DND-41 (cell line): ENCODE data around the gene ADCK2.
"Not testable (repeated sequence)": the region's sequence is repeated elsewhere in the genome, so short reads cannot be mapped to it uniquely, and the experiment has no call there.

Experiments
- ATAC-seq: fragments of 200-7000 bp; cut with Tn5 transposase; 3 replicates; pipeline ENCODE4 v1.9.1; 2021; ENCODE audit warnings: low read depth; ENCODE audit not compliant: insufficient read depth
- DNase-seq: peaks from one replicate; pipeline ENCODE4 v3.0.0-alpha.2; 2020
- H2AFZ ChIP-seq: 2 replicates; pipeline ENCODE4 v1.6.0; 2012; ENCODE audit warnings: low read depth, low read length
- H3K27ac ChIP-seq: 2 replicates; pipeline ENCODE4 v1.5.1; 2012; ENCODE audit warnings: low read length, inconsistent platforms
- H3K27me3 ChIP-seq: fragments of 200-600 bp; sonication (generic); 2 replicates; pipeline ENCODE4 v1.6.0; 2012; ENCODE audit warnings: low read length, mild to moderate bottlenecking, inconsistent platforms; ENCODE audit not compliant: insufficient read depth, poor library complexity
- H3K36me3 ChIP-seq: 2 replicates; pipeline ENCODE4 v1.5.1; 2012; ENCODE audit warnings: low read length, inconsistent platforms; ENCODE audit not compliant: insufficient read depth
- H3K4me1 ChIP-seq: 2 replicates; pipeline ENCODE4 v1.5.1; 2012; ENCODE audit warnings: mild to moderate bottlenecking, low read length; ENCODE audit not compliant: insufficient read depth
- H3K4me2 ChIP-seq: 2 replicates; pipeline ENCODE4 v1.6.0; 2012; ENCODE audit warnings: mild to moderate bottlenecking, moderate library complexity, low read length, inconsistent platforms; ENCODE audit not compliant: insufficient read depth
- H3K4me3 ChIP-seq, 2 experiments: fragments of 200-600 bp in 1 of 2; shearing (Covaris generic) in 1 of 2; 2 replicates each; pipeline ENCODE4 v1.5.1; 2012 to 2016; ENCODE audit warnings: inconsistent platforms in 2 of 2, low read length in 2 of 2, mild to moderate bottlenecking in 2 of 2, low read depth in 1 of 2, moderate library complexity in 1 of 2
- H3K79me2 ChIP-seq: 2 replicates; pipeline ENCODE4 v1.6.0; 2012; ENCODE audit warnings: low read length, inconsistent platforms; ENCODE audit not compliant: insufficient read depth
- H3K9ac ChIP-seq: 2 replicates; pipeline ENCODE4 v1.6.0; 2012; ENCODE audit warnings: low read depth, mild to moderate bottlenecking, inconsistent platforms, low read length, moderate library complexity
- H3K9me3 ChIP-seq: 2 replicates; pipeline ENCODE4 v1.5.1; 2012; ENCODE audit warnings: low read length, moderate library complexity, mild to moderate bottlenecking, inconsistent platforms; ENCODE audit not compliant: insufficient read depth, severe bottlenecking
- H4K20me1 ChIP-seq: 2 replicates; pipeline ENCODE4 v1.6.0; 2012; ENCODE audit warnings: low read length; ENCODE audit not compliant: insufficient read depth
- EZH2 ChIP-seq: IDR thresholded peaks from 3 replicates; pipeline ENCODE4 v1.6.1; 2012; ENCODE audit warnings: borderline replicate concordance, low read depth, mild to moderate bottlenecking, moderate library complexity, low read length, inconsistent platforms; ENCODE audit not compliant: severe bottlenecking
- TF ChIP-seq, protein P1 (sequence below): IDR thresholded peaks from 2 replicates; pipeline ENCODE4 v1.5.1; 2012; ENCODE audit warnings: borderline replicate concordance, low read length, moderate library complexity, mild to moderate bottlenecking; ENCODE audit not compliant: poor library complexity, severe bottlenecking; ENCODE audit errors: extremely low read depth

Gene ADCK2, protein sequence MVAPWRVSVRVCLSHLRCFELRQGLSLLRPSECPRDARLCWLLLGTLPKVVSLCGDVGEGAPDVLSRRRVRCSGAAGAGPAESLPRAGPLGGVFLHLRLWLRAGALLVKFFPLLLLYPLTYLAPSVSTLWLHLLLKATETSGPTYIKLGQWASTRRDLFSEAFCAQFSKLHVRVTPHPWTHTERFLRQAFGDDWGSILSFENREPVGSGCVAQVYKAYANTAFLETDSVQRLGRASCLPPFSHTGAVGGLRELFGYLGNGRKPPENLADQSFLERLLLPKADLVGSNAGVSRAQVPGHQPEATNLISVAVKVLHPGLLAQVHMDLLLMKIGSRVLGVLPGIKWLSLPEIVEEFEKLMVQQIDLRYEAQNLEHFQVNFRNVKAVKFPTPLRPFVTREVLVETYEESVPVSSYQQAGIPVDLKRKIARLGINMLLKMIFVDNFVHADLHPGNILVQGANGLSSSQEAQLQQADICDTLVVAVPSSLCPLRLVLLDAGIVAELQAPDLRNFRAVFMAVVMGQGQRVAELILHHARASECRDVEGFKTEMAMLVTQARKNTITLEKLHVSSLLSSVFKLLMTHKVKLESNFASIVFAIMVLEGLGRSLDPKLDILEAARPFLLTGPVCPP

DNA sequence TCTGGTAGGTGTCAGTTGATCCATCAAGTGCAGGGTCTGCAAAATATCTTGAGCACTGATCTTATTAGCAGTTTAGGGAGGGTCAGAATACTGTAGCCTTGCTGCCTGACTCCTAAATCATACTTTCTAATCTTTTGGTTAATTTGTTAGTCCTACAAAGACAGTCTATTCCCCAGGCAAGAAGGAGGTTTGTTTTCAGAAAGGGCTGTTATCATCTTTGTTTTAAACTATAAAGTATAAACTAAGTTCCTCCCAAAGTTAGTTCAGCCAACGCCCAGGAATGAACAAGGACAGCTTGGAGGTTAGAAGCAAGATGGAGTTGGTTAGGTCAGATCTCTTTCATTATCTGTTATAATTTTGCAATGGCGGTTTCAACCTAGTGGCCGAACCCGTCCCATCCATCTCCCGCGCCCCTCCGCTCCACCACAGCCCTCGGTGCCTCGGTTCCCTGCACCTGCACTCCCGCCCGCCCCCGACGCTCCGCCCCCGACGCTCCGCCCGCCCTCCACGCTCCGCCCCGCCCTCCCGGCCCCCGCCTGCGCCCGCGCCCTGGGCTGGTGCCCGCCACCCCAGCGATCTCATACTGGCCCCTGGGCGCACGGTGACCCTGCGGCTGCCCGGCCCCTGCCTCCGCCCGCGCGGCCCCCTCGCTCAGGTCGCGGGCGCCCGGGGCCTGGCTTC is at the start of gene ADCK2:
ADCK2 (plus strand) TSS at position 564 of the 681 bp plus-strand sequence. CDS start 386 bp downstream, outside the sequence.
- H3K4me3 ChIP-seq: peak within 1 kb of the TSS; percentile 21 to 75; a peak in 3 of 4 replicates
- peaks cover 15% of the 10 kb centered on the region for H3K36me3 ChIP-seq
- H3K27ac ChIP-seq: peak within 1 kb of the TSS; percentile 64
- ATAC-seq (peak; percentile 80), DNase-seq (peak; percentile 75)
- peaks cover 17% of the 10 kb centered on the region for H3K79me2 ChIP-seq
- no peaks in the 10 kb centered on the region for H3K9me3 ChIP-seq
- H3K4me2 ChIP-seq: peak within 1 kb of the TSS; percentile 88
- peaks cover 46% of the 10 kb centered on the region for H3K4me1 ChIP-seq
- H4K20me1 ChIP-seq: no peaks in the 10 kb centered on the region
- no peaks in the 10 kb centered on the region for H3K27me3 ChIP-seq
- H3K9ac ChIP-seq: peak within 1 kb of the TSS; percentile 72
- peak within 1 kb of the TSS; percentile 80 for H2AFZ ChIP-seq
- TF ChIP-seq, protein P1, sequence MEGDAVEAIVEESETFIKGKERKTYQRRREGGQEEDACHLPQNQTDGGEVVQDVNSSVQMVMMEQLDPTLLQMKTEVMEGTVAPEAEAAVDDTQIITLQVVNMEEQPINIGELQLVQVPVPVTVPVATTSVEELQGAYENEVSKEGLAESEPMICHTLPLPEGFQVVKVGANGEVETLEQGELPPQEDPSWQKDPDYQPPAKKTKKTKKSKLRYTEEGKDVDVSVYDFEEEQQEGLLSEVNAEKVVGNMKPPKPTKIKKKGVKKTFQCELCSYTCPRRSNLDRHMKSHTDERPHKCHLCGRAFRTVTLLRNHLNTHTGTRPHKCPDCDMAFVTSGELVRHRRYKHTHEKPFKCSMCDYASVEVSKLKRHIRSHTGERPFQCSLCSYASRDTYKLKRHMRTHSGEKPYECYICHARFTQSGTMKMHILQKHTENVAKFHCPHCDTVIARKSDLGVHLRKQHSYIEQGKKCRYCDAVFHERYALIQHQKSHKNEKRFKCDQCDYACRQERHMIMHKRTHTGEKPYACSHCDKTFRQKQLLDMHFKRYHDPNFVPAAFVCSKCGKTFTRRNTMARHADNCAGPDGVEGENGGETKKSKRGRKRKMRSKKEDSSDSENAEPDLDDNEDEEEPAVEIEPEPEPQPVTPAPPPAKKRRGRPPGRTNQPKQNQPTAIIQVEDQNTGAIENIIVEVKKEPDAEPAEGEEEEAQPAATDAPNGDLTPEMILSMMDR: no peak
- TF ChIP-seq EZH2: no peak

DNA sequence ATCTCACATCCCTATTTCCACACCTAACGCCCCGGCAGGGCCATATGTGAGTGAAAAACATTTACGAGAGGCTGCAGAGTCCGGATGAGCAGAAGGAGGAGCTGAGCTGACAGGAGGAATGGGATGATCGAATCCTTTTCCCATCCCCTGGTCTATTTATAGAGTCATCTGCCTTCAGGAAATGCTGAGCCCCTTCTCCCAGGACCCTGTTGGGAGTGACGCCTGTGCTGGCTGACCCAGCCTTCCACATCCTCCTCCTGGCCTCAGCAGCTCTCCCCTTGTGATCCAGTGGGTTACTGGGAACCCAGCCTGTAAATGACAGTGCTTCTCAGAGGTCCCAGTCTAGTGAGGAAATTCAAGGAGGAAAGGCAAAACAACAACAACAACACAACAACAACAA is 48.8 kb upstream of the ADCK2 start:
- H3K27ac ChIP-seq: no peak overlapping the region
- no peak for DNase-seq

DNA sequence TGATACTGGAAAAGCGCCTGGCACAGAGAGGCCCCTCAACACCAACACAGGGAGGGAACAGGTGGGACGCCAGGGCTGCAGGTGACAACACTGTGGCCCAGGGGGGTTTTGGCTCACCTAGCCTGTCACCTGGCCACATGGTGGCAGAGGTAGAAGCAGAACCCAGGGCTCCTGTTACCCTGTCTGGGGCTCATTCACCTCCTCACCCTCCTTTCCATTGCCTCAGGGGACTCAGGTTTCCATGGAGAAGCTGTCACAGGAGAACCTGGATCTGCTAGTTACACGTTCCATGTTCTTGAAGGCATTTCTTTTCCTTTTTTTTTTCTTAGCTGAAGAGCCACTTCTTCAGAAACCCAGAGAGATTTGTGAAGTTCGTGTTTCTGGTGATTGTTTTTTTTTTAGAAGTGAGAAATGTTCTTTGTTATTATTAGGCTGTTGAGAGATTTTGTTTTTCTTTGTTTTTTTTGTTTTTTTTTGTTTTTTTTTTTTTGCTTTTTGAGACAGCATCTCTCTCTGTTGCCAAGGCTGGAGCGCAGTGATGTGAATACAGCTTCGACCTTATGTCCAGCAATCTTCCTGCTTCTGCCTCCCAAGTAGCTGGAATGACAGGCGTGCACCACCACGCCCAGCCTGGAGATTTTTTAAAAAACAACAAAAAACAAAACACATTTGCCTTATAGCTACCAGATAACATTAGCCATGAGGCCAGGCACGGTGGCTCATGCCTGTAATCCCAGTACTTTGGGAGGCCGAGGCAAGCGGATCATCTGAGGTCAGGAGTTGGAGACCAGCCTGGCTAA is 48.2 kb upstream of the ADCK2 start:
- ATAC-seq (no peak), DNase-seq (no peak)
- H3K4me2 ChIP-seq: no peak overlapping the region
- H4K20me1 ChIP-seq: no peaks in the 10 kb centered on the region
- H3K4me3 ChIP-seq: no peak overlapping the region
- H3K27me3 ChIP-seq: peaks cover 6% of the 10 kb centered on the region
- H3K4me1 ChIP-seq: no peaks in the 10 kb centered on the region
- no peaks in the 10 kb centered on the region for H3K36me3 ChIP-seq
- TF ChIP-seq EZH2: no peak
- TF ChIP-seq, protein P1: no peak
- H3K27ac ChIP-seq: no peak overlapping the region
- H2AFZ ChIP-seq: no peak overlapping the region
- no peak overlapping the region for H3K9ac ChIP-seq
- H3K79me2 ChIP-seq: no peaks in the 10 kb centered on the region
- H3K9me3 ChIP-seq: no peaks in the 10 kb centered on the region

More for the DNA sequence above, 48.8 kb upstream of the ADCK2 start:
- no peak for ATAC-seq
- Histone ChIP-seq H3K9ac (no peak overlapping the region), H3K9me3 (no peaks in the 10 kb centered on the region), H3K79me2 (no peaks in the 10 kb centered on the region), H3K4me1 (no peaks in the 10 kb centered on the region), H3K36me3 (no peaks in the 10 kb centered on the region), H3K4me2 (no peak overlapping the region), H3K27me3 (peaks cover 6% of the 10 kb centered on the region), H3K4me3 (no peak overlapping the region), H2AFZ (no peak overlapping the region), H4K20me1 (no peaks in the 10 kb centered on the region)
- no peak for TF ChIP-seq EZH2
- TF ChIP-seq, protein P1: no peak

DNA sequence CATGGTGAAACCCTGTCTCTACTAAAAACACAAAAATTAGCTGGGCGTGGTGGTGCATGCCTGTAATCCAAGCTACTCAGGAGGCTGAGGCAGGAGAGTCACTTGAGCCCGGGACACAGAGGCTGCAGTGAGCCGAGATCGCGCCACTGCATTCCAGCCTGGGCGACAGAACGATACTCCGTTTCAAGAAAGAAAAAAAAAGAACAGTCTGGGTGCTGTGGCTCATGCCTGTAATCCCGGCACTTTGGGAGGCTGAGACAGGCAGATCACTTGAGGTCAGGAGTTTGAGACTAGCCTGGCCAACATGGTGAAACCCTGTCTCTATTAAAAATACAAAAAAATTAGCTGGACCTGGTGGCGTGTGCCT is 47.6 kb upstream of the ADCK2 start:
- H3K79me2 ChIP-seq, H3K36me3 ChIP-seq, H4K20me1 ChIP-seq, H3K9me3 ChIP-seq, ATAC-seq, H2AFZ ChIP-seq, H3K4me3 ChIP-seq, H3K9ac ChIP-seq, DNase-seq, H3K4me1 ChIP-seq, H3K27ac ChIP-seq, H3K4me2 ChIP-seq, H3K27me3 ChIP-seq: not testable (repeated sequence)
